Measurements from ENCODE around the gene CACNA1I.

CACNA1I gene

DNA sequence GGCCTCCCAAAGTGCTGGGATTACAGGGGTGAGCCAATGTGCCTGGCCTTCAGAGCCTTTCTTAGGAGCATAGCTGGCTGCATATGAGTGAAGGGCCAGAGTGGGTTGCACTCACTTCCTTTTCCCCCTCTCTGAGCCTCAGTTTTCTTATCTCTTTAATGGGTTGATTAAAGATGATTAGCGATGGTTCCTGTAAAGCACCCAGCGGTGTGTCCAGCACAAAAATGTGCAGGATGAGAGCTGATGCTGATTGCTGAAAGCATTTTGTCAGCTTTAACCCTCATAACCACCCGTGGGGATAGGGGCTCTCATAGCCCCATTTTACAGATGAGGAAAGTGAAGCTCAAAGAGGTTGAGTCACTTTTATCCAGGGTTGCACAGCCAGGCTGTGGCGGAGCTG lies 5.5 kb downstream of the CACNA1I start:
- DNase-seq: no peak
- Mint-ChIP-seq H3K27me3 (ENCODE audit: low read depth, poor library complexity) (no peaks in the 10 kb centered on the region), H3K4me3 (no peak overlapping the region), H3K4me1 (peaks cover 66% of the 10 kb centered on the region), H3K27ac (no peak overlapping the region), H3K9me3 (no peaks in the 10 kb centered on the region), H3K36me3 (ENCODE audit: low read depth) (no peaks in the 10 kb centered on the region)
- TF ChIP-seq CTCF (IDR thresholded peaks at IDR 0.05): no peak

DNA sequence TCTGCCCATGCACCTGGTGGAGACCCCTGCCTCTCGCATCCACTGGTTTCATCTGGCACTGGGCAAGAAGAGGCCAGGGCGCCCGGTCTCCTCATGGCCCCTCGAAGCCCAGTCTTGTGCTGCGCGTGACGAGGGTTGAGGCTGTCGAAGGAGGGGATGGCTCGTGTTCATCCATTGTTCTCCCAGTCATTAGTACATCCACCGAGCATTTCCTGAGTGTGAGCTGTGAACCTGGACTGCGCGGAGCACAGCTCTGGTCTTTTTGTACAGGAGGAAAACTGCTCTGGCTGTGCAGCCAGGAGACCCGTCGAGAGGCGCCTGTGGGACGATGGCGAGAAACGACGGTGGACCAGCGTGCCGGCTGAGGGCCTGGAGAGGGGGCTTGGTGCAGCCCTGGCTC lies 6.8 kb downstream of the CACNA1I start:
- no peaks in the 10 kb centered on the region for H3K36me3 Mint-ChIP-seq (ENCODE audit: low read depth)
- H3K9me3 Mint-ChIP-seq: no peaks in the 10 kb centered on the region
- no peak overlapping the region for H3K4me3 Mint-ChIP-seq
- DNase-seq: no peak
- TF ChIP-seq CTCF (IDR thresholded peaks at IDR 0.05): no peak
- H3K4me1 Mint-ChIP-seq: peaks cover 74% of the 10 kb centered on the region
- H3K27ac Mint-ChIP-seq: no peak overlapping the region
- peaks cover 1% of the 10 kb centered on the region for H3K27me3 Mint-ChIP-seq (ENCODE audit: low read depth, poor library complexity)

- H3K9me3 Mint-ChIP-seq: peaks cover 1% of the 10 kb centered on the region
- TF ChIP-seq CTCF (IDR thresholded peaks at IDR 0.05): no peak
- no peak for DNase-seq
- no peak overlapping the region for H3K27ac Mint-ChIP-seq
- peaks cover 7% of the 10 kb centered on the region for H3K27me3 Mint-ChIP-seq (ENCODE audit: low read depth, poor library complexity)
- H3K4me3 Mint-ChIP-seq: no peak overlapping the region
- peaks cover under 1% of the 10 kb centered on the region for H3K36me3 Mint-ChIP-seq (ENCODE audit: low read depth)
- H3K4me1 Mint-ChIP-seq: peaks cover 73% of the 10 kb centered on the region
Measured at GRCh38 chr22:39577900-39578299, 7.3 kb downstream of the CACNA1I start.

DNA sequence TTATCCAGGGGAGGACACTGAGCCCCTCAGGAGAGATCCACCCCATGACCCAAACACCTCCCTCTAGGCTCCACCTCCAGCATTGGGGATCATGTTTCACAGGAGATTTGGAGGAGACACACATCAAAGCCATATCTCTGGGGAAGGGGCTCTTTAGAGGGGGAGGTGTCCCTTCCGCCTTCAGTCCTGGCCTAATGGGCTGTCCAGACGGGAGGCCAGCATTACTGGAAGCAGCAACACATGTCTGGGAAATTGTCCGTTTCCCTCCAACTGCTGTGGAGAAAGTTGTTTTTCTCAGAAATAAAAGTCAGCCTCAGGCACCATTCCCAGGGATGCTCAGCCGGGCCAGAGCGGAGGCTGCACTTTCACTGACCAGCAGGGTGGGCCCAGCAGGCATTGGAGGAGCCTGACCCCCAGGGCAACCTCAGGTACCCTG lies 9.5 kb downstream of the CACNA1I start:
- no peak for DNase-seq
- no peak for TF ChIP-seq CTCF (IDR thresholded peaks at IDR 0.05)
- Mint-ChIP-seq H3K36me3 (ENCODE audit: low read depth) (peaks cover 7% of the 10 kb centered on the region), H3K9me3 (peaks cover 8% of the 10 kb centered on the region), H3K4me3 (no peak overlapping the region), H3K27me3 (ENCODE audit: low read depth, poor library complexity) (peaks cover 10% of the 10 kb centered on the region), H3K4me1 (peaks cover 52% of the 10 kb centered on the region), H3K27ac (peak overlapping the region; percentile 83)

- no peak for DNase-seq
- H3K36me3 Mint-ChIP-seq (ENCODE audit: low read depth): peaks cover 7% of the 10 kb centered on the region
- peaks cover 10% of the 10 kb centered on the region for H3K27me3 Mint-ChIP-seq (ENCODE audit: low read depth, poor library complexity)
- H3K4me3 Mint-ChIP-seq: no peak overlapping the region
- no peak for TF ChIP-seq CTCF (IDR thresholded peaks at IDR 0.05)
- H3K4me1 Mint-ChIP-seq: peaks cover 50% of the 10 kb centered on the region
- peak overlapping the region; percentile 21 for H3K27ac Mint-ChIP-seq
- peaks cover 8% of the 10 kb centered on the region for H3K9me3 Mint-ChIP-seq
Measured at GRCh38 chr22:39580795-39581194, 10.2 kb downstream of the CACNA1I start.

GRCh38 chr22:39581303-39581702 lies 10.8 kb downstream of the CACNA1I start:
- Mint-ChIP-seq H3K9me3 (peaks cover 8% of the 10 kb centered on the region), H3K4me3 (no peak overlapping the region), H3K27ac (no peak overlapping the region), H3K36me3 (ENCODE audit: low read depth) (peaks cover 7% of the 10 kb centered on the region), H3K27me3 (ENCODE audit: low read depth, poor library complexity) (peaks cover 10% of the 10 kb centered on the region), H3K4me1 (peaks cover 50% of the 10 kb centered on the region)
- no peak for TF ChIP-seq CTCF (IDR thresholded peaks at IDR 0.05)
- DNase-seq: no peak
